H1 (cell line): ENCODE results near the gene ST6GALNAC3. TPM values are rescaled to one million over a fixed set of nuclear protein-coding genes. Genes with fewer than 3 reads are reported as not detected.

Experiments used
- BACH1 ChIP-seq: IDR thresholded peaks from 2 replicates; pipeline ENCODE4 v1.6.1; 2012; ENCODE audit warnings: low read length, improper control_type of control experiment
- BRCA1 ChIP-seq: IDR thresholded peaks from 2 replicates; pipeline ENCODE4 v1.6.1; 2012; ENCODE audit warnings: low read depth, low read length, improper control_type of control experiment
- CHD1 ChIP-seq: IDR thresholded peaks from 2 replicates; pipeline ENCODE4 v1.6.1; 2012; ENCODE audit warnings: low read depth, low read length, improper control_type of control experiment
- CHD7 ChIP-seq: fragments of 300-600 bp; sonication (generic); IDR thresholded peaks from 2 replicates; pipeline ENCODE4 v1.7.1; 2012; ENCODE audit warnings: low read length, moderate library complexity, mild to moderate bottlenecking, inconsistent platforms; ENCODE audit not compliant: insufficient replicate concordance
- GABPA ChIP-seq: IDR thresholded peaks from 2 replicates; pipeline ENCODE4 v1.6.1; 2011; ENCODE audit warnings: mild to moderate bottlenecking, low read length, moderate library complexity, borderline replicate concordance; ENCODE audit not compliant: insufficient read depth
- KDM5A ChIP-seq: fragments of 200-600 bp; IDR thresholded peaks from 2 replicates; pipeline ENCODE4 v1.7.1; 2012; ENCODE audit warnings: mild to moderate bottlenecking, low read length, inconsistent platforms, mixed read lengths
- RNF2 ChIP-seq: fragments of 200-900, 300-1000 bp; sonication (generic); IDR thresholded peaks from 2 replicates; pipeline ENCODE4 v1.7.1; 2016; ENCODE audit warnings: borderline replicate concordance, low read depth, mild to moderate bottlenecking, antibody characterized with exemption, low read length; ENCODE audit not compliant: poor library complexity, severe bottlenecking; ENCODE audit errors: missing control alignments
- SAP30 ChIP-seq: fragments of 300-600 bp; sonication (generic); IDR thresholded peaks from 2 replicates; pipeline ENCODE4 v1.7.1; 2012; ENCODE audit warnings: low read length, moderate library complexity, mild to moderate bottlenecking, inconsistent platforms; ENCODE audit not compliant: insufficient read depth, insufficient replicate concordance
- TEAD4 ChIP-seq: IDR thresholded peaks from 2 replicates; pipeline ENCODE4 v1.6.1; 2012; ENCODE audit warnings: low read depth, low read length, inconsistent platforms, mixed read lengths
- polyA plus RNA-seq, 7 experiments: library from polyadenylated mRNA; depleted of rRNA in 3 of 7; stranded (reverse) in 5 of 7; unstranded in 2 of 7; fragments of >200 nt in 5 of 7; fragments of 200-250 nt in 2 of 7; gene quantifications; 1 replicate in 5 of 7; 2 replicates in 1 of 7; 4 replicates in 1 of 7; pipeline versions ENCODE4 v1.2.1 to v1.2.3, GENCODE V29; 2011 to 2013; ENCODE audit warnings: missing spikeins in 2 of 7, mixed read lengths in 2 of 7
- total RNA-seq: library from RNA; stranded (reverse); fragmentation: NEBNext Ultra II Directional; extraction: Animal tissue kit (Norgen Biotek cat#: 25700); gene quantifications from 2 replicates; pipeline ENCODE4 v1.2.1, GENCODE V29; 2021

Gene ST6GALNAC3
- total and polyA plus RNA-seq, 2 of the 8 experiments (the other 6 are each of a cell fraction or from before 2014, with no cell fraction given): 4.9 to 19.0 TPM

- TF ChIP-seq CHD7 (no peak), TEAD4 (peak; percentile 63), BACH1 (no peak), KDM5A (no peak), RNF2 (no peak), CHD1 (no peak), BRCA1 (no peak), SAP30 (no peak), GABPA (no peak)
Observed at GRCh38 chr1:76330991-76331603, 256.6 kb downstream of the ST6GALNAC3 start (continued).
